OCI-LY1 (cell line): ENCODE results near the gene PUS3.

Experiments
- H2AFZ ChIP-seq: fragments of 200-600 bp; sonication (generic), shearing (Covaris generic); 2 replicates; pipeline ENCODE4 v1.6.0; 2014; ENCODE audit warnings: antibody characterized with exemption, mild to moderate bottlenecking, low read length
- H3F3A ChIP-seq: fragments of 200-600 bp; sonication (generic), shearing (Covaris generic); 2 replicates; pipeline ENCODE4 v1.6.0; 2014; ENCODE audit warnings: mild to moderate bottlenecking, antibody characterized with exemption, low read length, moderate library complexity; ENCODE audit not compliant: insufficient read depth
- H3K27ac ChIP-seq: fragments of 200-600 bp; sonication (generic); 2 replicates; pipeline ENCODE4 v1.5.1; 2014; ENCODE audit warnings: low read length, mixed run types, mild to moderate bottlenecking, low read depth; ENCODE audit not compliant: poor library complexity, severe bottlenecking
- H3K27me3 ChIP-seq: fragments of 200-600 bp; sonication (generic); 2 replicates; pipeline ENCODE4 v1.6.0; 2014; ENCODE audit warnings: antibody characterized with exemption, mild to moderate bottlenecking, low read length, moderate library complexity; ENCODE audit not compliant: insufficient read depth
- H3K36me3 ChIP-seq: fragments of 200-600 bp; sonication (generic); 2 replicates; pipeline ENCODE4 v1.6.1; 2014; ENCODE audit warnings: mild to moderate bottlenecking, antibody characterized with exemption, low read length, moderate library complexity, mixed read lengths; ENCODE audit not compliant: insufficient read depth
- H3K4me1 ChIP-seq: fragments of 200-600 bp; sonication (generic); 2 replicates; pipeline ENCODE4 v1.5.1; 2014; ENCODE audit warnings: mild to moderate bottlenecking, low read length, moderate library complexity; ENCODE audit not compliant: insufficient read depth, severe bottlenecking
- H3K4me2 ChIP-seq: fragments of 200-600 bp; sonication (generic), shearing (Covaris generic); 2 replicates; pipeline ENCODE4 v1.6.1; 2014; ENCODE audit warnings: low read length
- H3K4me3 ChIP-seq: fragments of 200-600 bp; sonication (generic); 2 replicates; pipeline ENCODE4 v1.5.1; 2014; ENCODE audit warnings: low read length, low read depth, mild to moderate bottlenecking, mixed read lengths; ENCODE audit not compliant: poor library complexity, severe bottlenecking
- H3K79me2 ChIP-seq: fragments of 200-600 bp; shearing (Covaris generic); 2 replicates; pipeline ENCODE4 v1.6.1; 2016; ENCODE audit warnings: mixed run types, low read length, mixed read lengths; ENCODE audit not compliant: insufficient read depth
- H3K9ac ChIP-seq: fragments of 200-600 bp; sonication (generic), shearing (Covaris generic); 2 replicates; pipeline ENCODE4 v1.6.1; 2014; ENCODE audit warnings: mild to moderate bottlenecking, low read length, mixed read lengths
- H3K9me2 ChIP-seq: fragments of 200-600 bp; sonication (generic), shearing (Covaris generic); 2 replicates; pipeline ENCODE4 v1.6.1; 2014; ENCODE audit warnings: low read depth, mild to moderate bottlenecking, low read length, mixed read lengths
- H3K9me3 ChIP-seq: fragments of 200-600 bp; shearing (Covaris generic); 2 replicates; pipeline ENCODE4 v1.6.1; 2014; ENCODE audit warnings: low read length, mixed read lengths
- H4K20me1 ChIP-seq: fragments of 200-600 bp; sonication (generic), shearing (Covaris generic); 2 replicates; pipeline ENCODE4 v1.6.0; 2016; ENCODE audit warnings: mild to moderate bottlenecking, low read length; ENCODE audit not compliant: insufficient read depth
- CTCF ChIP-seq: fragments of 200-600 bp; sonication (generic), shearing (Covaris generic); IDR thresholded peaks from 2 replicates; pipeline ENCODE4 v1.5.1; 2017; ENCODE audit warnings: mild to moderate bottlenecking, antibody characterized with exemption, low read length, moderate library complexity, mixed read lengths
- EZH2 ChIP-seq: fragments of 200-600 bp; sonication (generic), shearing (Covaris generic); IDR thresholded peaks from 2 replicates; pipeline ENCODE4 v1.8.0; 2017; ENCODE audit warnings: borderline replicate concordance, mixed run types, mild to moderate bottlenecking, antibody characterized with exemption, low read length, moderate library complexity, mixed read lengths

Gene PUS3

GRCh38 chr11:125922156-125922555, 19.1 kb upstream of the PUS3 start:
- Histone ChIP-seq H4K20me1 (no peaks in the 10 kb centered on the region), H3K36me3 (no peaks in the 10 kb centered on the region), H3K4me2 (no peak overlapping the region), H3K9ac (no peak overlapping the region), H3K27ac (no peak overlapping the region), H3F3A (no peaks in the 10 kb centered on the region), H3K4me3 (no peak overlapping the region), H3K9me2 (no peaks in the 10 kb centered on the region), H2AFZ (no peak overlapping the region), H3K27me3 (no peaks in the 10 kb centered on the region), H3K79me2 (no peaks in the 10 kb centered on the region), H3K9me3 (no peaks in the 10 kb centered on the region), H3K4me1 (no peaks in the 10 kb centered on the region)
- TF ChIP-seq CTCF (no peak), EZH2 (no peak)

GRCh38 chr11:125921042-125921441, 18.0 kb upstream of the PUS3 start:
- no peak overlapping the region for H3K4me2 ChIP-seq
- no peak overlapping the region for H3K4me3 ChIP-seq
- no peaks in the 10 kb centered on the region for H3K9me2 ChIP-seq
- H3F3A ChIP-seq: no peaks in the 10 kb centered on the region
- no peaks in the 10 kb centered on the region for H3K27me3 ChIP-seq
- H3K79me2 ChIP-seq: no peaks in the 10 kb centered on the region
- no peak overlapping the region for H3K9ac ChIP-seq
- H3K27ac ChIP-seq: no peak overlapping the region
- no peaks in the 10 kb centered on the region for H3K4me1 ChIP-seq
- no peaks in the 10 kb centered on the region for H3K9me3 ChIP-seq
- H2AFZ ChIP-seq: no peak overlapping the region
- no peaks in the 10 kb centered on the region for H3K36me3 ChIP-seq
- no peaks in the 10 kb centered on the region for H4K20me1 ChIP-seq
- TF ChIP-seq CTCF: no peak
- no peak for TF ChIP-seq EZH2

- H3K9me2 ChIP-seq: no peaks in the 10 kb centered on the region
- H3F3A ChIP-seq: no peaks in the 10 kb centered on the region
- no peaks in the 10 kb centered on the region for H3K4me1 ChIP-seq
- no peaks in the 10 kb centered on the region for H3K9me3 ChIP-seq
- no peak overlapping the region for H3K9ac ChIP-seq
- H3K4me3 ChIP-seq: no peak overlapping the region
- no peaks in the 10 kb centered on the region for H3K79me2 ChIP-seq
- no peaks in the 10 kb centered on the region for H4K20me1 ChIP-seq
- TF ChIP-seq EZH2: no peak
- no peak for TF ChIP-seq CTCF
- H3K27me3 ChIP-seq: no peaks in the 10 kb centered on the region
- H3K36me3 ChIP-seq: no peaks in the 10 kb centered on the region
- no peak overlapping the region for H3K27ac ChIP-seq
- no peak overlapping the region for H2AFZ ChIP-seq
- no peak overlapping the region for H3K4me2 ChIP-seq
These were observed 15.3 kb upstream of the PUS3 start for GRCh38 chr11:125918140-125918840.
